ENCODE data around the gene FNDC8.
"Not testable (repeated sequence)": the region's sequence is repeated elsewhere in the genome, so short reads cannot be mapped to it uniquely, and the experiment has no call there.

The FNDC8 gene

GRCh38 chr17:35146214-35146833, 24.9 kb downstream of the FNDC8 start:
- Histone ChIP-seq H3K36me3 (ENCODE audit: control insufficient read depth in 1 of 2, insufficient read depth in 2 of 2, low read length in 2 of 2) (no peaks in the 10 kb centered on the region), H3K4me3 (ENCODE audit: low read depth in 1 of 2, low read length in 2 of 2) (no peak overlapping the region), H3K4me1 (ENCODE audit: control insufficient read depth in 1 of 2, insufficient read depth in 2 of 2, low read length in 2 of 2) (no peaks in the 10 kb centered on the region), H3K27me3 (ENCODE audit: low read depth, low read length) (no peaks in the 10 kb centered on the region), H3K27ac (ENCODE audit: low read length) (no peak overlapping the region), H3K9me3 (ENCODE audit: control insufficient read depth in 1 of 2, low read length in 2 of 2) (no peaks in the 10 kb centered on the region)

GRCh38 chr17:35147375-35147905, 26.0 kb downstream of the FNDC8 start, which contains the start of gene UNC45B:
Gene UNC45B (plus strand): TSS chr17:35147817. CDS start chr17:35148264, 447 bp downstream.
- Histone ChIP-seq H3K4me3 (ENCODE audit: low read depth in 1 of 2, low read length in 2 of 2) (no peak within 1 kb of the TSS), H3K4me1 (ENCODE audit: control insufficient read depth in 1 of 2, insufficient read depth in 2 of 2, low read length in 2 of 2) (no peaks in the 10 kb centered on the region), H3K36me3 (ENCODE audit: control insufficient read depth in 1 of 2, insufficient read depth in 2 of 2, low read length in 2 of 2) (no peaks in the 10 kb centered on the region), H3K27me3 (ENCODE audit: low read depth, low read length) (no peaks in the 10 kb centered on the region), H3K9me3 (ENCODE audit: control insufficient read depth in 1 of 2, low read length in 2 of 2) (no peaks in the 10 kb centered on the region), H3K27ac (ENCODE audit: low read length) (no peak within 1 kb of the TSS)

- no peaks in the 10 kb centered on the region for H3K27me3 ChIP-seq (ENCODE audit: low read depth, low read length)
- H3K36me3 ChIP-seq (ENCODE audit: control insufficient read depth in 1 of 2, insufficient read depth in 2 of 2, low read length in 2 of 2): no peaks in the 10 kb centered on the region
- no peaks in the 10 kb centered on the region for H3K9me3 ChIP-seq (ENCODE audit: control insufficient read depth in 1 of 2, low read length in 2 of 2)
- H3K4me3 ChIP-seq (ENCODE audit: low read depth in 1 of 2, low read length in 2 of 2): no peak overlapping the region
- no peaks in the 10 kb centered on the region for H3K4me1 ChIP-seq (ENCODE audit: control insufficient read depth in 1 of 2, insufficient read depth in 2 of 2, low read length in 2 of 2)
- no peak overlapping the region for H3K27ac ChIP-seq (ENCODE audit: low read length)
These were observed 26.7 kb downstream of the FNDC8 start for GRCh38 chr17:35148144-35148543.

GRCh38 chr17:35149941-35150340, 28.5 kb downstream of the FNDC8 start:
- H3K36me3 ChIP-seq (ENCODE audit: control insufficient read depth in 1 of 2, insufficient read depth in 2 of 2, low read length in 2 of 2): no peaks in the 10 kb centered on the region
- no peaks in the 10 kb centered on the region for H3K4me1 ChIP-seq (ENCODE audit: control insufficient read depth in 1 of 2, insufficient read depth in 2 of 2, low read length in 2 of 2)
- no peak overlapping the region for H3K27ac ChIP-seq (ENCODE audit: low read length)
- no peaks in the 10 kb centered on the region for H3K9me3 ChIP-seq (ENCODE audit: control insufficient read depth in 1 of 2, low read length in 2 of 2)
- H3K27me3 ChIP-seq (ENCODE audit: low read depth, low read length): no peaks in the 10 kb centered on the region
- H3K4me3 ChIP-seq (ENCODE audit: low read depth in 1 of 2, low read length in 2 of 2): no peak overlapping the region

GRCh38 chr17:35151080-35151479, 29.7 kb downstream of the FNDC8 start:
- not testable (repeated sequence) for H3K27ac ChIP-seq (ENCODE audit: low read length); H3K9me3 ChIP-seq (ENCODE audit: control insufficient read depth in 1 of 2, low read length in 2 of 2); H3K27me3 ChIP-seq (ENCODE audit: low read depth, low read length); H3K4me3 ChIP-seq (ENCODE audit: low read depth in 1 of 2, low read length in 2 of 2); H3K36me3 ChIP-seq (ENCODE audit: control insufficient read depth in 1 of 2, insufficient read depth in 2 of 2, low read length in 2 of 2); H3K4me1 ChIP-seq (ENCODE audit: control insufficient read depth in 1 of 2, insufficient read depth in 2 of 2, low read length in 2 of 2)

- Histone ChIP-seq H3K9me3 (ENCODE audit: control insufficient read depth in 1 of 2, low read length in 2 of 2) (no peaks in the 10 kb centered on the region), H3K27me3 (ENCODE audit: low read depth, low read length) (no peaks in the 10 kb centered on the region), H3K36me3 (ENCODE audit: control insufficient read depth in 1 of 2, insufficient read depth in 2 of 2, low read length in 2 of 2) (no peaks in the 10 kb centered on the region), H3K27ac (ENCODE audit: low read length) (no peak overlapping the region), H3K4me1 (ENCODE audit: control insufficient read depth in 1 of 2, insufficient read depth in 2 of 2, low read length in 2 of 2) (no peaks in the 10 kb centered on the region), H3K4me3 (ENCODE audit: low read depth in 1 of 2, low read length in 2 of 2) (no peak overlapping the region)
These were observed 31.2 kb downstream of the FNDC8 start for GRCh38 chr17:35152421-35153140.

GRCh38 chr17:35154196-35155165, 33.1 kb downstream of the FNDC8 start:
- H3K36me3 ChIP-seq (ENCODE audit: control insufficient read depth in 1 of 2, insufficient read depth in 2 of 2, low read length in 2 of 2): no peaks in the 10 kb centered on the region
- no peaks in the 10 kb centered on the region for H3K27me3 ChIP-seq (ENCODE audit: low read depth, low read length)
- H3K9me3 ChIP-seq (ENCODE audit: control insufficient read depth in 1 of 2, low read length in 2 of 2): no peaks in the 10 kb centered on the region
- H3K4me1 ChIP-seq (ENCODE audit: control insufficient read depth in 1 of 2, insufficient read depth in 2 of 2, low read length in 2 of 2): no peaks in the 10 kb centered on the region
- H3K4me3 ChIP-seq (ENCODE audit: low read depth in 1 of 2, low read length in 2 of 2): no peak overlapping the region
- no peak overlapping the region for H3K27ac ChIP-seq (ENCODE audit: low read length)

- no peak overlapping the region for H3K27ac ChIP-seq (ENCODE audit: low read length)
- H3K4me3 ChIP-seq (ENCODE audit: low read depth in 1 of 2, low read length in 2 of 2): no peak overlapping the region
- no peaks in the 10 kb centered on the region for H3K9me3 ChIP-seq (ENCODE audit: control insufficient read depth in 1 of 2, low read length in 2 of 2)
- H3K4me1 ChIP-seq (ENCODE audit: control insufficient read depth in 1 of 2, insufficient read depth in 2 of 2, low read length in 2 of 2): no peaks in the 10 kb centered on the region
- no peaks in the 10 kb centered on the region for H3K36me3 ChIP-seq (ENCODE audit: control insufficient read depth in 1 of 2, insufficient read depth in 2 of 2, low read length in 2 of 2)
- H3K27me3 ChIP-seq (ENCODE audit: low read depth, low read length): no peaks in the 10 kb centered on the region
These were observed 33.8 kb downstream of the FNDC8 start for GRCh38 chr17:35155246-35155645.

GRCh38 chr17:35159940-35160339, 38.5 kb downstream of the FNDC8 start:
- Histone ChIP-seq H3K9me3 (ENCODE audit: control insufficient read depth in 1 of 2, low read length in 2 of 2) (no peaks in the 10 kb centered on the region), H3K27ac (ENCODE audit: low read length) (no peak overlapping the region), H3K36me3 (ENCODE audit: control insufficient read depth in 1 of 2, insufficient read depth in 2 of 2, low read length in 2 of 2) (no peaks in the 10 kb centered on the region), H3K4me1 (ENCODE audit: control insufficient read depth in 1 of 2, insufficient read depth in 2 of 2, low read length in 2 of 2) (no peaks in the 10 kb centered on the region), H3K27me3 (ENCODE audit: low read depth, low read length) (no peaks in the 10 kb centered on the region), H3K4me3 (ENCODE audit: low read depth in 1 of 2, low read length in 2 of 2) (no peak overlapping the region)

- H3K27ac ChIP-seq (ENCODE audit: low read length): no peak overlapping the region
These were observed 39.2 kb downstream of the FNDC8 start for GRCh38 chr17:35160354-35161201.

More at GRCh38 chr17:35160354-35161201, 39.2 kb downstream of the FNDC8 start:
- Histone ChIP-seq H3K36me3 (ENCODE audit: control insufficient read depth in 1 of 2, insufficient read depth in 2 of 2, low read length in 2 of 2) (no peaks in the 10 kb centered on the region), H3K4me1 (ENCODE audit: control insufficient read depth in 1 of 2, insufficient read depth in 2 of 2, low read length in 2 of 2) (no peaks in the 10 kb centered on the region), H3K9me3 (ENCODE audit: control insufficient read depth in 1 of 2, low read length in 2 of 2) (no peaks in the 10 kb centered on the region), H3K4me3 (ENCODE audit: low read depth in 1 of 2, low read length in 2 of 2) (no peak overlapping the region), H3K27me3 (ENCODE audit: low read depth, low read length) (no peaks in the 10 kb centered on the region)

All from muscle layer of duodenum (tissue), 2 donors.